ENCODE data around the gene CRB3.

CRB3 gene

GRCh38 chr19:6479836-6480398 is 15.8 kb downstream of the CRB3 start:
- ChIA-PET POLR2A (ENCODE audit: low non-redundant PET) (no interaction called here), CTCF (no interaction called here)
- no peak for DNase-seq (ENCODE audit: low spot score)
- TF ChIP-seq CTCF (conservative IDR thresholded peaks at IDR 0.05; ENCODE audit: low read depth), result no peak
- no peak overlapping the region for H3K27ac ChIP-seq

GRCh38 chr19:6480848-6481415 is 16.9 kb downstream of the CRB3 start:
- ChIA-PET POLR2A (ENCODE audit: low non-redundant PET) (no interaction called here), CTCF (no interaction called here)
- DNase-seq (ENCODE audit: low spot score), result no peak
- H3K27ac ChIP-seq, result no peak overlapping the region
- no peak for TF ChIP-seq CTCF (conservative IDR thresholded peaks at IDR 0.05; ENCODE audit: low read depth)

- no peak for DNase-seq (ENCODE audit: low spot score)
- POLR2A ChIA-PET (ENCODE audit: low non-redundant PET), result no interaction called here
- peak; percentile 22 for TF ChIP-seq CTCF (conservative IDR thresholded peaks at IDR 0.05; ENCODE audit: low read depth)
- CTCF ChIA-PET, result interaction anchor here (0.6 kb wide), 1 partner anchor 350 kb away, joined by 3 read pairs; no protein-coding TSS in a partner anchor
- no peak within 1 kb of the TSS for H3K27ac ChIP-seq
Measured at GRCh38 chr19:6481541-6482342, 17.7 kb downstream of the CRB3 start, which contains the start of gene DENND1C. Gene DENND1C (minus strand): TSS chr19:6481787. CDS start chr19:6481695, 92 bp downstream.

- CTCF ChIA-PET, result interaction anchor here (0.6 kb wide), 1 partner anchor 349 kb away, joined by 3 read pairs; no protein-coding TSS in a partner anchor
- POLR2A ChIA-PET (ENCODE audit: low non-redundant PET), result no interaction called here
Measured at GRCh38 chr19:6482343-6482686, 18.2 kb downstream of the CRB3 start.

GRCh38 chr19:6483235-6483634 is 19.2 kb downstream of the CRB3 start:
- no peak for TF ChIP-seq CTCF (conservative IDR thresholded peaks at IDR 0.05; ENCODE audit: low read depth)
- ChIA-PET CTCF (no interaction called here), POLR2A (ENCODE audit: low non-redundant PET) (no interaction called here)
- H3K27ac ChIP-seq, result no peak overlapping the region
- no peak for DNase-seq (ENCODE audit: low spot score)

More at GRCh38 chr19:6482343-6482686, 18.2 kb downstream of the CRB3 start:
- H3K27ac ChIP-seq, result no peak overlapping the region
- no peak for TF ChIP-seq CTCF (conservative IDR thresholded peaks at IDR 0.05; ENCODE audit: low read depth)
- DNase-seq (ENCODE audit: low spot score), result no peak

- CTCF ChIA-PET, result no interaction called here
- no peak for TF ChIP-seq CTCF (conservative IDR thresholded peaks at IDR 0.05; ENCODE audit: low read depth)
- no peak overlapping the region for H3K27ac ChIP-seq
- DNase-seq (ENCODE audit: low spot score), result no peak
- POLR2A ChIA-PET (ENCODE audit: low non-redundant PET), result no interaction called here
Measured at GRCh38 chr19:6484230-6484629, 20.2 kb downstream of the CRB3 start.
